Breast epithelium (tissue), 4 donors: ENCODE measurements around the gene TSEN54. TPM values are rescaled to one million over a fixed set of nuclear protein-coding genes. Genes with fewer than 3 reads are reported as not detected.

Source experiments
- DNase-seq, 2 donors: peaks; one replicate each; pipeline ENCODE4 v3.0.0-alpha.2; 2019; ENCODE audit warnings: low spot score in 2 of 2
- H3K27ac ChIP-seq, 2 donors: fragments of 200-600 bp; sonication (generic) in 1 of 2; one replicate each; pipeline ENCODE4 v1.5.1; 2016 to 2019; ENCODE audit warnings: mild to moderate bottlenecking in 1 of 2
- H3K27me3 ChIP-seq, 2 donors: fragments of 200-600 bp; sonication (generic) in 1 of 2; one replicate each; pipeline versions ENCODE4 v1.5.1 to v1.6.0; 2017 to 2019; ENCODE audit warnings: control low read depth in 1 of 2, mild to moderate bottlenecking in 1 of 2
- H3K36me3 ChIP-seq: fragments of 200-600 bp; one replicate; pipeline ENCODE4 v1.5.1; 2019
- H3K4me1 ChIP-seq, 2 donors: fragments of 200-600 bp; sonication (generic); one replicate each; pipeline ENCODE4 v1.5.1; 2016 to 2019; ENCODE audit warnings: control low read depth in 1 of 2
- H3K4me3 ChIP-seq, 3 donors: fragments of 200-600 bp; sonication (generic); 1 replicate in 2 of 3; 2 replicates in 1 of 3; pipeline ENCODE4 v1.5.1; 2016 to 2019; ENCODE audit warnings: mild to moderate bottlenecking in 3 of 3, moderate library complexity in 2 of 3
- H3K9me3 ChIP-seq, 2 donors: fragments of 200-600 bp; sonication (generic) in 1 of 2; one replicate each; pipeline ENCODE4 v1.5.1; 2016 to 2019; ENCODE audit warnings: control low read depth in 1 of 2
- POLR2A ChIP-seq: fragments of 450-650 bp; IDR thresholded peaks from one replicate; pipeline ENCODE4 v1.6.1; 2016; ENCODE audit warnings: antibody characterized with exemption, mild to moderate bottlenecking, moderate library complexity
- POLR2AphosphoS5 ChIP-seq, 3 donors: sonication (generic); formaldehyde crosslinking; IDR thresholded peaks; one replicate each; pipeline ENCODE4 v1.6.1; 2017; ENCODE audit warnings: antibody characterized with exemption in 3 of 3
- intact Hi-C: fragments of 100-400 bp; cut with DNase I; formaldehyde crosslinking; loops from one replicate; pipeline ENCODE4 v1.15.1; 2023; ENCODE audit warnings: low total_unique reads
- total RNA-seq, 3 donors: library from RNA; depleted of rRNA; stranded (reverse); fragments of >200 nt; gene quantifications; one replicate each; pipeline ENCODE4 v1.1.0, GENCODE V29; 2016
- TF ChIP-seq, protein P1 (sequence below), 3 donors: fragments of 450-650 bp; IDR thresholded peaks; one replicate each; pipeline ENCODE4 v1.5.1; 2016 to 2017; ENCODE audit warnings: antibody characterized with exemption in 3 of 3, mild to moderate bottlenecking in 3 of 3, moderate library complexity in 3 of 3

The TSEN54 gene
- total RNA-seq, 3 donors from 2014 or later = 18.4 to 34.7 (median 31.2) TPM

DNA sequence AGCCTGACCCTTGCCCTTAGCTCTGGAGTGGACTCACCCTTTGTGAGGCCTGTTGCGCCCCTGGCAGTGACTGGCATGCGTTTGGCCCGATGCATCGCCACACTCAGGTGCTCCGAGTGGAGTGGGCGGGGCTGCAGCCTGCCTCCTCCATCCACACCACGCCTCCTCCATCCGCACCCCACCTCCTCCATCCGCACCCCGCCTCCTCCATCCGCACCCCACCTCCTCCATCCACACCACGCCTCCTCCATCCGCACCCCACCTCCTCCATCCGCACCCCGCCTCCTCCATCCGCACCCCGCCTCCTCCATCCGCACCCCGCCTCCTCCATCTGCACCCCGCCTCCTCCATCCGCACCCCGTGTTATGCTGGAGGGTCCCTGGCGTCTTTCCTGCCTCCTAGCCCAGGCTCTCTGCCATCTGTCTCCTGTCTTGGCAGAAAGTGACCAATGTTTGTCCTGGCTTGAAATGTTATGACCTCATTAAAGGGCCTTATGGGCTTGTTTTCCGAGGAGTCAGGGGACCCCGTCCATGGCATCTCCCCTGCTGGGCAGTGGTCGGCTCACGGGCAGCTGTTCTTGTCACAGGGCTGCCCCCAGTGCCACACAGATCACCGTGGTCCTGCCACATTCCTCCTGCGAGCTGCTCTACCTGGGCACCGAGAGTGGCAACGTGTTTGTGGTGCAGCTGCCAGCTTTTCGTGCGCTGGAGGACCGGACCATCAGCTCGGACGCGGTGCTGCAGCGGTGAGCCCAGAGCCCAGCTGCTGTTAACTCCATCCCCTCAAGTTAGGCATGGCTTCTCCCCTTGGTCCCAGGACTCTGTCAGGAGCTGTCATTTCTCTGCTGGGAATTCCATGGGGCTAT lies 42.6 kb downstream of the TSEN54 start:
- Histone ChIP-seq H3K27ac (peak overlapping the region; percentile 53 to 82), H3K4me1 (peaks cover 0 to 12% of the 10 kb centered on the region in 2 donors), H3K36me3 (no peaks in the 10 kb centered on the region), H3K27me3 (no peaks in the 10 kb centered on the region), H3K9me3 (no peaks in the 10 kb centered on the region), H3K4me3 (no peak overlapping the region)
- TF ChIP-seq POLR2A (no peak), POLR2AphosphoS5 (IDR thresholded peaks at IDR 0.05) (peak in 1 of 3 donors; percentile 11)
- TF ChIP-seq, protein P1, sequence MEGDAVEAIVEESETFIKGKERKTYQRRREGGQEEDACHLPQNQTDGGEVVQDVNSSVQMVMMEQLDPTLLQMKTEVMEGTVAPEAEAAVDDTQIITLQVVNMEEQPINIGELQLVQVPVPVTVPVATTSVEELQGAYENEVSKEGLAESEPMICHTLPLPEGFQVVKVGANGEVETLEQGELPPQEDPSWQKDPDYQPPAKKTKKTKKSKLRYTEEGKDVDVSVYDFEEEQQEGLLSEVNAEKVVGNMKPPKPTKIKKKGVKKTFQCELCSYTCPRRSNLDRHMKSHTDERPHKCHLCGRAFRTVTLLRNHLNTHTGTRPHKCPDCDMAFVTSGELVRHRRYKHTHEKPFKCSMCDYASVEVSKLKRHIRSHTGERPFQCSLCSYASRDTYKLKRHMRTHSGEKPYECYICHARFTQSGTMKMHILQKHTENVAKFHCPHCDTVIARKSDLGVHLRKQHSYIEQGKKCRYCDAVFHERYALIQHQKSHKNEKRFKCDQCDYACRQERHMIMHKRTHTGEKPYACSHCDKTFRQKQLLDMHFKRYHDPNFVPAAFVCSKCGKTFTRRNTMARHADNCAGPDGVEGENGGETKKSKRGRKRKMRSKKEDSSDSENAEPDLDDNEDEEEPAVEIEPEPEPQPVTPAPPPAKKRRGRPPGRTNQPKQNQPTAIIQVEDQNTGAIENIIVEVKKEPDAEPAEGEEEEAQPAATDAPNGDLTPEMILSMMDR (IDR thresholded peaks at IDR 0.05) = no peak
- no peak for DNase-seq
- intact Hi-C loops = no loop called here

DNA sequence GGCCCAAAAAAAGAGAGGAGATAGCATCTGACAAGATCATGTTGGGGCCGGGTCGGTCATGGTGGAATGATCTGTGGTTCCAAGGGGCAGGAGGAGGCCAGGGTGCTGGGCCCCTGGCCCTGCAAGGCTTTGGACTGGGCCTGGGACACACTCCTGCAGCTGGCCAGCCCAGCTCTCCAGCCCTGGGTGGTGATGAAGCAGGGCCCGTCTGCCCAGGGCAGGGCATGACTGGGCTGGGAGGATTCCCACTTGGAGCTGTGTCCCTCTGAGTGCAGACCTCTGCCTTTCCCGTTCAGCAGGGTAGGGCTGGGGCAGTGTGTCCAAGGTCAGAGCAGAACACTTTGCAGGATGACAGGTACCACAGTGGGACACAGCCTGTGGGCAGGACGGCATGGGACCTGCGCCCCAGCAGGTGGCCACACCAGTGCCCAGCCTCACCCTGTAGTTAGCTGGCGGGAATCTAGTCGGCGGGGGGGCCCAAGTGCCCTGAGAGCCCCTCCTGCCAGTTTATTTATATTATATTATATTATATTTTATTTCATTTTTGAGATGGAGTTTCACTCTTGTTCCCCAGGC lies 43.7 kb downstream of the TSEN54 start:
- H3K4me3 ChIP-seq = no peak overlapping the region
- intact Hi-C loops = no loop called here
- H3K4me1 ChIP-seq = peaks cover 0 to 12% of the 10 kb centered on the region in 2 donors
- DNase-seq = no peak
- H3K27ac ChIP-seq = no peak overlapping the region
- TF ChIP-seq, protein P1 (IDR thresholded peaks at IDR 0.05) = no peak
- TF ChIP-seq POLR2A (no peak), POLR2AphosphoS5 (IDR thresholded peaks at IDR 0.05) (no peak)
- no peaks in the 10 kb centered on the region for H3K9me3 ChIP-seq
- no peaks in the 10 kb centered on the region for H3K36me3 ChIP-seq
- H3K27me3 ChIP-seq = no peaks in the 10 kb centered on the region

DNA sequence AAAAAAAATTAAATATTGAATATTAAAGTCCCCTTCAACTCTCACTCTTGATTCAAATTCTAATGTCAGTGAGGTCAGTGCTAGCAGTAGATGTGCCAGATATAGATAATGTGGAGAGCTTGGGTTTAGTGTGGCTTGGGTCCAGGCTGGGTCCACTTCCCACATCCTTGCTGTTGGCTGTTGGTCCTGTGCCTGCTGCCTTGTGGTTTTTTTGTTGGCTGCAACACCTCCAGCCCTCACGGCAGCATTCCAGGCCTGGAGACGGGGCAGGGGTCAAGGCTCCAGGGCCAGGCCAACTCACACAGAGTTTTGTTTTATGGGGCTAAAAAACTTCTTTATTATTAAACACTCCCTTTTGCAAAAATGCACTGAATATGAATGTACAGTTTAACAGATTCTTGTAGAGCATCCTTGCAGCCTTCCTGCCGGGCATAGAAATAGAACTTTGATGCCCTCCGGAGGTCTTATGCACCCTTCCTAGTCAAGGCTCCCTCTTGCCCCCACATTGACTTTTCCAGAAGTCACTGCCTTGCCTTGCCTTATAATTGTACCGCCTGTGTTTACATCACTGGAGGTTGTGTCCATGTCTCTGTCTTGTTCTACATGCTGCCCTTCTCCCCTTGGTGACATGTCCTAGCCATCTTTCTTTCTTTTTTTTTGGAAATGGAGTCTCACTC lies 45.7 kb downstream of the TSEN54 start:
- no peak for DNase-seq
- intact Hi-C loops = no loop called here
- TF ChIP-seq, protein P1 (IDR thresholded peaks at IDR 0.05) = no peak
- no peak for TF ChIP-seq POLR2AphosphoS5 (IDR thresholded peaks at IDR 0.05)
- no peak for TF ChIP-seq POLR2A
- Histone ChIP-seq H3K27me3 (no peaks in the 10 kb centered on the region), H3K4me3 (no peak overlapping the region), H3K27ac (no peak overlapping the region), H3K9me3 (no peaks in the 10 kb centered on the region), H3K36me3 (no peaks in the 10 kb centered on the region), H3K4me1 (peaks cover 0 to 10% of the 10 kb centered on the region in 2 donors)

DNA sequence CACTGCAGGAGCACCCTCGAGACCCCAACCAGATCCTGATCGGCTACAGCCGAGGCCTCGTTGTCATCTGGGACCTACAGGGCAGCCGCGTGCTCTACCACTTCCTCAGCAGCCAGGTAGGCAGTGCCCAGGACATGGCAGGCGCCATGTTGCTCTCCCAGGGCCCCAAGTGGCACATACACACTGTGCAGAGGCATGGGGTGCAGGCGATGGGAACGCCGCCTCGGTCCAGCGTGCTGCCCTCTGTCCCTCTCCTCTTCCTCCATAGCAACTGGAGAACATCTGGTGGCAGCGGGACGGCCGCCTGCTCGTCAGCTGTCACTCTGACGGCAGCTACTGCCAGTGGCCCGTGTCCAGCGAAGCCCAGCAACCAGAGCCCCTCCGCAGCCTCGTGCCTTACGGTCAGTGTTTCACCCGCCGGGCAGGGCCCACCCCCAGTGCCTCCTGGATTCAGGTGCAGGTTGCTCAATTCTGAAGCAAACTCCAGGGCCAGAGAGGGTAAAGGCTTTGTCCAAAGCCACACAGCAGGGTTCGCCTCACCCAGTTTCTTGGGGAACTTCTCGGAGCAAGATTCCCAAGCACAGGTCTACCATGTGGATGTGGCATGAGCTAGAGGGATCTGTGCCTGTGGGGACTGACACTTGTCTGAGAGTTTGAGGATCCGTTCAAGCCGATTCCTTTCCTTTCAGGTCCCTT lies 46.9 kb downstream of the TSEN54 start:
- TF ChIP-seq, protein P1 (IDR thresholded peaks at IDR 0.05) = no peak
- no peak for TF ChIP-seq POLR2AphosphoS5 (IDR thresholded peaks at IDR 0.05)
- TF ChIP-seq POLR2A = no peak
- H3K4me3 ChIP-seq = no peak overlapping the region
- intact Hi-C loops = no loop called here
- no peak overlapping the region for H3K27ac ChIP-seq
- no peak for DNase-seq
- no peaks in the 10 kb centered on the region for H3K4me1 ChIP-seq
- H3K9me3 ChIP-seq = no peaks in the 10 kb centered on the region
- H3K27me3 ChIP-seq = no peaks in the 10 kb centered on the region
- no peaks in the 10 kb centered on the region for H3K36me3 ChIP-seq
